Liver (tissue), 3 donors: ENCODE measurements around the gene CGB3.
"Not testable (repeated sequence)": the region's sequence is repeated elsewhere in the genome, so short reads cannot be mapped to it uniquely, and the experiment has no call there.

Experiments
- EGR1 ChIP-seq, 2 donors: IDR thresholded peaks; 2 replicates each; pipeline ENCODE4 v1.6.1; 2016 to 2018; ENCODE audit warnings: antibody characterized with exemption in 2 of 2, low read depth in 2 of 2
- FOXA1 ChIP-seq: IDR thresholded peaks from 2 replicates; pipeline ENCODE4 v1.6.1; 2016; ENCODE audit warnings: antibody characterized with exemption
- HNF4G ChIP-seq: IDR thresholded peaks from 2 replicates; pipeline ENCODE4 v1.6.1; 2016; ENCODE audit warnings: antibody characterized with exemption
- JUND ChIP-seq, 2 donors: IDR thresholded peaks; 2 replicates each; pipeline ENCODE4 v1.6.1; 2016; ENCODE audit warnings: antibody characterized with exemption in 2 of 2
- RAD21 ChIP-seq, 2 donors: IDR thresholded peaks; 2 replicates each; pipeline ENCODE4 v1.6.1; 2016; ENCODE audit warnings: antibody characterized with exemption in 2 of 2, mild to moderate bottlenecking in 2 of 2
- RXRA ChIP-seq, 2 donors: IDR thresholded peaks; 2 replicates each; pipeline ENCODE4 v1.6.1; 2017 to 2018; ENCODE audit warnings: antibody characterized with exemption in 2 of 2, mild to moderate bottlenecking in 1 of 2
- SP1 ChIP-seq: IDR thresholded peaks from 2 replicates; pipeline ENCODE4 v1.6.1; 2018; ENCODE audit warnings: antibody characterized with exemption, mild to moderate bottlenecking
- TAF1 ChIP-seq: conservative IDR thresholded peaks from 2 replicates; pipeline ENCODE4 v1.6.1; 2016; ENCODE audit warnings: antibody characterized with exemption, mild to moderate bottlenecking
- YY1 ChIP-seq: IDR thresholded peaks from 2 replicates; pipeline ENCODE4 v1.6.1; 2016; ENCODE audit warnings: antibody characterized with exemption, mild to moderate bottlenecking
- TF ChIP-seq, protein P1 (sequence below): IDR thresholded peaks from 2 replicates; pipeline ENCODE4 v1.6.1; 2016; ENCODE audit warnings: antibody characterized with exemption, mild to moderate bottlenecking
- TF ChIP-seq, protein P2 (sequence below): IDR thresholded peaks from 2 replicates; pipeline ENCODE4 v1.6.1; 2016; ENCODE audit warnings: antibody characterized with exemption
- TF ChIP-seq, protein P3 (sequence below): fragments of 150-350 bp; IDR thresholded peaks from 2 replicates; pipeline ENCODE4 v1.5.1; 2017; ENCODE audit warnings: improper control_type of control experiment, low read depth, low read length; ENCODE audit not compliant: missing input control
- TF ChIP-seq, protein P4 (sequence below): IDR thresholded peaks from 2 replicates; pipeline ENCODE4 v1.6.1; 2016; ENCODE audit warnings: antibody characterized with exemption
- TF ChIP-seq, protein P5 (sequence below): IDR thresholded peaks from 2 replicates; pipeline ENCODE4 v1.6.1; 2016; ENCODE audit warnings: antibody characterized with exemption
- donor health status: healthy.
- donor health status: healthy.

DNA sequence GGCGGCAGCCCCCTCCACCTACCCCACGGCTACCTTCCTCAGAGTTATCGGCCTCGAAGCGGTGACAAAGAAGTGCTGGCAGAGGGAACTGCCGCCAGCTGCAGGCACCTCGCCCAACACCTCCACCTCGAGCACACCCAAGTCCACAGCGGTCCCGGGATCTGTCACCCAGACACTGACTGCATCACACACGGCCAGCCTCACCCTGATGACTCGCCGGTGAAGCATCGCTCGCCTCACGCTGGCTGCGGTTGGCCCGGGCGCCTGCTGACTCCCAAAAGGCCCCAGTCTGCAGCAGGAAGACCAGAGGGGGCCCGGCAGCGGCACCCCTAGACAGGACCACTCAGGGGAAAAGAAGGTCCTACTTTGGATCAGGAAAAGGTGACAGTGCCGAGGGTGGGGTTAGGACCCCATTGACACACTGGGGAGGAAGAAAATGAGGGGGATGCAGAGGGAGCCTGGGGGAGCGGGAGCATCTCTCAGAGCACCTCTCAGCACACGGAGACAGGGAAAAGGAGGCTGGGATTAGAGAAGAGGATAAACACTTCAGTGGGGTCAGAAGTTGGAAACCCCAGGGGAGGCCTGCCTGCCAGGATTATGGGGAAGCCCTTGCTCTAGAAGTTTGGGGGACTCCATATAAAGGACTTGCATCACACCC is 26.4 kb upstream of the CGB3 start:
- TF ChIP-seq RXRA (IDR thresholded peaks at IDR 0.05); RAD21 (IDR thresholded peaks at IDR 0.05); EGR1 (IDR thresholded peaks at IDR 0.05; ENCODE audit: low read depth in 2 of 2); YY1; SP1; TAF1; JUND (IDR thresholded peaks at IDR 0.05); FOXA1; HNF4G: not testable (repeated sequence)
- TF ChIP-seq, protein P1, sequence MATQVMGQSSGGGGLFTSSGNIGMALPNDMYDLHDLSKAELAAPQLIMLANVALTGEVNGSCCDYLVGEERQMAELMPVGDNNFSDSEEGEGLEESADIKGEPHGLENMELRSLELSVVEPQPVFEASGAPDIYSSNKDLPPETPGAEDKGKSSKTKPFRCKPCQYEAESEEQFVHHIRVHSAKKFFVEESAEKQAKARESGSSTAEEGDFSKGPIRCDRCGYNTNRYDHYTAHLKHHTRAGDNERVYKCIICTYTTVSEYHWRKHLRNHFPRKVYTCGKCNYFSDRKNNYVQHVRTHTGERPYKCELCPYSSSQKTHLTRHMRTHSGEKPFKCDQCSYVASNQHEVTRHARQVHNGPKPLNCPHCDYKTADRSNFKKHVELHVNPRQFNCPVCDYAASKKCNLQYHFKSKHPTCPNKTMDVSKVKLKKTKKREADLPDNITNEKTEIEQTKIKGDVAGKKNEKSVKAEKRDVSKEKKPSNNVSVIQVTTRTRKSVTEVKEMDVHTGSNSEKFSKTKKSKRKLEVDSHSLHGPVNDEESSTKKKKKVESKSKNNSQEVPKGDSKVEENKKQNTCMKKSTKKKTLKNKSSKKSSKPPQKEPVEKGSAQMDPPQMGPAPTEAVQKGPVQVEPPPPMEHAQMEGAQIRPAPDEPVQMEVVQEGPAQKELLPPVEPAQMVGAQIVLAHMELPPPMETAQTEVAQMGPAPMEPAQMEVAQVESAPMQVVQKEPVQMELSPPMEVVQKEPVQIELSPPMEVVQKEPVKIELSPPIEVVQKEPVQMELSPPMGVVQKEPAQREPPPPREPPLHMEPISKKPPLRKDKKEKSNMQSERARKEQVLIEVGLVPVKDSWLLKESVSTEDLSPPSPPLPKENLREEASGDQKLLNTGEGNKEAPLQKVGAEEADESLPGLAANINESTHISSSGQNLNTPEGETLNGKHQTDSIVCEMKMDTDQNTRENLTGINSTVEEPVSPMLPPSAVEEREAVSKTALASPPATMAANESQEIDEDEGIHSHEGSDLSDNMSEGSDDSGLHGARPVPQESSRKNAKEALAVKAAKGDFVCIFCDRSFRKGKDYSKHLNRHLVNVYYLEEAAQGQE = not testable (repeated sequence)
- TF ChIP-seq, protein P2, sequence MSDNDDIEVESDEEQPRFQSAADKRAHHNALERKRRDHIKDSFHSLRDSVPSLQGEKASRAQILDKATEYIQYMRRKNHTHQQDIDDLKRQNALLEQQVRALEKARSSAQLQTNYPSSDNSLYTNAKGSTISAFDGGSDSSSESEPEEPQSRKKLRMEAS = not testable (repeated sequence)
- TF ChIP-seq, protein P3, sequence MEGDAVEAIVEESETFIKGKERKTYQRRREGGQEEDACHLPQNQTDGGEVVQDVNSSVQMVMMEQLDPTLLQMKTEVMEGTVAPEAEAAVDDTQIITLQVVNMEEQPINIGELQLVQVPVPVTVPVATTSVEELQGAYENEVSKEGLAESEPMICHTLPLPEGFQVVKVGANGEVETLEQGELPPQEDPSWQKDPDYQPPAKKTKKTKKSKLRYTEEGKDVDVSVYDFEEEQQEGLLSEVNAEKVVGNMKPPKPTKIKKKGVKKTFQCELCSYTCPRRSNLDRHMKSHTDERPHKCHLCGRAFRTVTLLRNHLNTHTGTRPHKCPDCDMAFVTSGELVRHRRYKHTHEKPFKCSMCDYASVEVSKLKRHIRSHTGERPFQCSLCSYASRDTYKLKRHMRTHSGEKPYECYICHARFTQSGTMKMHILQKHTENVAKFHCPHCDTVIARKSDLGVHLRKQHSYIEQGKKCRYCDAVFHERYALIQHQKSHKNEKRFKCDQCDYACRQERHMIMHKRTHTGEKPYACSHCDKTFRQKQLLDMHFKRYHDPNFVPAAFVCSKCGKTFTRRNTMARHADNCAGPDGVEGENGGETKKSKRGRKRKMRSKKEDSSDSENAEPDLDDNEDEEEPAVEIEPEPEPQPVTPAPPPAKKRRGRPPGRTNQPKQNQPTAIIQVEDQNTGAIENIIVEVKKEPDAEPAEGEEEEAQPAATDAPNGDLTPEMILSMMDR = not testable (repeated sequence)
- TF ChIP-seq, protein P4, sequence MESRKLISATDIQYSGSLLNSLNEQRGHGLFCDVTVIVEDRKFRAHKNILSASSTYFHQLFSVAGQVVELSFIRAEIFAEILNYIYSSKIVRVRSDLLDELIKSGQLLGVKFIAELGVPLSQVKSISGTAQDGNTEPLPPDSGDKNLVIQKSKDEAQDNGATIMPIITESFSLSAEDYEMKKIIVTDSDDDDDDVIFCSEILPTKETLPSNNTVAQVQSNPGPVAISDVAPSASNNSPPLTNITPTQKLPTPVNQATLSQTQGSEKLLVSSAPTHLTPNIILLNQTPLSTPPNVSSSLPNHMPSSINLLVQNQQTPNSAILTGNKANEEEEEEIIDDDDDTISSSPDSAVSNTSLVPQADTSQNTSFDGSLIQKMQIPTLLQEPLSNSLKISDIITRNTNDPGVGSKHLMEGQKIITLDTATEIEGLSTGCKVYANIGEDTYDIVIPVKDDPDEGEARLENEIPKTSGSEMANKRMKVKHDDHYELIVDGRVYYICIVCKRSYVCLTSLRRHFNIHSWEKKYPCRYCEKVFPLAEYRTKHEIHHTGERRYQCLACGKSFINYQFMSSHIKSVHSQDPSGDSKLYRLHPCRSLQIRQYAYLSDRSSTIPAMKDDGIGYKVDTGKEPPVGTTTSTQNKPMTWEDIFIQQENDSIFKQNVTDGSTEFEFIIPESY = not testable (repeated sequence)
- TF ChIP-seq, protein P5, sequence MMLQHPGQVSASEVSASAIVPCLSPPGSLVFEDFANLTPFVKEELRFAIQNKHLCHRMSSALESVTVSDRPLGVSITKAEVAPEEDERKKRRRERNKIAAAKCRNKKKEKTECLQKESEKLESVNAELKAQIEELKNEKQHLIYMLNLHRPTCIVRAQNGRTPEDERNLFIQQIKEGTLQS = not testable (repeated sequence)
